SH-SY5Y (cell line): Measurements from ENCODE around the gene KCNK1.

ENCODE experiments used
- GATA2 ChIP-seq: IDR thresholded peaks from 2 replicates; pipeline ENCODE4 v1.6.1; 2011; ENCODE audit warnings: mild to moderate bottlenecking, low read depth, low read length
- GATA3 ChIP-seq: IDR thresholded peaks from 2 replicates; pipeline ENCODE4 v1.6.1; 2011; ENCODE audit warnings: low read depth, mild to moderate bottlenecking, low read length, moderate library complexity

KCNK1 gene

DNA sequence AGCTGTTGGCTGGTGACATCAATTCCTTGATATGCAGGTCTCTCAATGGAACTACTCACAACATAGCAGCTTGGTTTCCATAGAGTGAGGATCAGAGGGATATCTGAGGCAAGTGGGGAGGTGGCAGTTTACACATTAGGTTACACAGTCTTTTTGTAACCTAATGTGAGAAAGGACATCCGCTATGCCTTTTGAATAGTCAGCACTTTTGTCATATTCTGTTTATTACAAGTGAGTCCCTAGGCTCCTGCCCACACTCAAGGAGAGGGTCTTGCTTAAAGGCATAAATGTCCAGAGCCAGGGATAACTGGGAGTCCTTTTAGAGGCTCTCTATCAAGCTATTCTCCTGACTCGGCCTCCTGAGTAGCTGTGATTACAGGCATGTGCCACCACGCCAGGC, 104.2 kb downstream of the KCNK1 start:
- TF ChIP-seq GATA2 (no peak), GATA3 (no peak)

GRCh38 chr1:233719655-233720341, 105.9 kb downstream of the KCNK1 start:
- TF ChIP-seq GATA2, result no peak
- no peak for TF ChIP-seq GATA3

GRCh38 chr1:233721004-233721595, 107.2 kb downstream of the KCNK1 start:
- no peak for TF ChIP-seq GATA3
- no peak for TF ChIP-seq GATA2
